HG02610 (cell line): ENCODE data around the gene JAM3.
"Not testable (repeated sequence)": the region's sequence is repeated elsewhere in the genome, so short reads cannot be mapped to it uniquely, and the experiment has no call there.

Experiments
- ATAC-seq: cut with Tn5 transposase; IDR thresholded peaks from one replicate; pipeline ENCODE4 v1.9.1; 2021; ENCODE audit warnings: mild to moderate bottlenecking, moderate library complexity; ENCODE audit not compliant: unreplicated experiment

JAM3 gene

GRCh38 chr11:134171951-134172350 is 103.1 kb downstream of the JAM3 start:
- ATAC-seq: no peak

GRCh38 chr11:134173296-134173695 is 104.4 kb downstream of the JAM3 start:
- ATAC-seq: no peak

- ATAC-seq: no peak
Observed at GRCh38 chr11:134176284-134176683, 107.4 kb downstream of the JAM3 start.

- ATAC-seq: no peak
Observed at GRCh38 chr11:134178032-134178674, 109.3 kb downstream of the JAM3 start.

GRCh38 chr11:134181707-134182106 is 112.8 kb downstream of the JAM3 start:
- ATAC-seq: no peak

DNA sequence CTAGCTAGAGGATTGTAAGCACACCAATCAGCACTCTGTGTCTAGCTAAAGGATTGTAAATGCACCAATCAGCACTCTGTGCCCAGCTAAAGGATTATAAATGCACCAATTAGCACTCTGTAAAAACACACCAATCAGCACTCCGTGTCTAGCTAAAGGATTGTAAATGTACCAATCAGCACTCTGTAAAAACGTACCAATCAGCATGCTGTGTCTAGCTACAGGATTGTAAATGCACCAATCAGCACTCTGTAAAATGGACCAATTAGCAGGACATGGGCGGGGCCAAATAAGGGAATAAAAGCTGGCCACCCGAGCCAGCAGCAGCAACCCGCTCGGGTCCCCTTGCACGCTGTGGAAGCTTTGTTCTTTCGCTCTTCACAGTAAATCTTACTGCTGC is 119.2 kb downstream of the JAM3 start:
- ATAC-seq: not testable (repeated sequence)

DNA sequence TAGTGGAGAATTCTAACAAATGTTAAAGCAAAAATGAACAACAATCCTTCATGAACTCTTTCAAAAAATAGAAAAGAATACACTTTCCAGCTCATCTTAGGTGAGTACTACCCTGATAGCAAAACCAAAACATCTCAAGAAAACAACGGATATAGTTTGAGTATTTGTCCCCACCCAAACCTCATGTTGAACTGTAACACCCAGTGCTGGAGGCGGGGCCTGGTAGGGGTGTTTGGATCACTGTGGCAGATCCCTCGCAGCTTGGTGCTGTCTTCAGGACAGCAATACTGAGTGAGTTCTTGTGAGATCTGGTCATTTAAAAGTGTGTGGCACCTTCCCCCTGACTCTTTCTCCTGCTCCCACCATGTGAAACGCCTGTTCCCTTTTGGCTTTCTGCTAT is 127.9 kb downstream of the JAM3 start:
- no peak for ATAC-seq

- no peak for ATAC-seq
Observed at GRCh38 chr11:134199531-134199930, 130.7 kb downstream of the JAM3 start.

DNA sequence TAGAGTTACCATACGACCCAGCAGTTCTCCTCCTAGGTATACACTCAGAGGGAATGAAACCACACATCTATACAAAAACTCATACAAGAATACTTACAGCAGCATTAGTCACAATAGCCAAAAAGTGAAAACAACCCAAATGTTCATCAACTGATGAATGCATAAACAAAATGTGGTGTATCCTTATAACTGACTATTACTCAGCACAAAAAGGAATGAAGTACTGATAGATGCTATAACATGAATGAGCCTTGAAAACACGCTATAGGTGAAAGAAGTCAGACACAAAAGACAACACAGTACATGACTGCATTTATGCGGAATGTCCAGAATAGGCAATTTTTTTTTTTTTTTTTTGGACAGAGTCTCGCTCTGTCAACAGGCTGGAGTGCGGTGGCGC is 131.8 kb downstream of the JAM3 start:
- ATAC-seq: no peak
